ENCODE data around the gene SMIM13.

DNA sequence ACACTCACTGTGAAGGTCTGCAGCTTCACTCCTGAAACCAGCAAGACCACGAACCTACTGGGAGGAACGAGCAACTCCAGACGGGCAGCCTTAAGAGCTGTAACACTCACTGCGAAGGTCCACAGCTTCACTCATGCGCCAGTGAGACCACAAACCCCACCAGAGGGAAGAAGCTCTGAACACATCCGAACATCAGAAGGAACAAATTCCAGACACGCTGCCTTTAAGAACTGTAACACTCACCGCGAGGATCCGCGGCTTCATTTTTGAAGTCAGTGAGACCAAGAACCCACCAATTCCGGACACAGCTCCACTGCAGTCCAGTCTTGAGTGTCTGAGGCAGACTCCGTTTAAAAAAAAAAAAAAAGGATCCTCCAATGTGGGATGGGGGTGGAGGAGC is 78.3 kb downstream of the SMIM13 start:
- TF ChIP-seq, protein P1, sequence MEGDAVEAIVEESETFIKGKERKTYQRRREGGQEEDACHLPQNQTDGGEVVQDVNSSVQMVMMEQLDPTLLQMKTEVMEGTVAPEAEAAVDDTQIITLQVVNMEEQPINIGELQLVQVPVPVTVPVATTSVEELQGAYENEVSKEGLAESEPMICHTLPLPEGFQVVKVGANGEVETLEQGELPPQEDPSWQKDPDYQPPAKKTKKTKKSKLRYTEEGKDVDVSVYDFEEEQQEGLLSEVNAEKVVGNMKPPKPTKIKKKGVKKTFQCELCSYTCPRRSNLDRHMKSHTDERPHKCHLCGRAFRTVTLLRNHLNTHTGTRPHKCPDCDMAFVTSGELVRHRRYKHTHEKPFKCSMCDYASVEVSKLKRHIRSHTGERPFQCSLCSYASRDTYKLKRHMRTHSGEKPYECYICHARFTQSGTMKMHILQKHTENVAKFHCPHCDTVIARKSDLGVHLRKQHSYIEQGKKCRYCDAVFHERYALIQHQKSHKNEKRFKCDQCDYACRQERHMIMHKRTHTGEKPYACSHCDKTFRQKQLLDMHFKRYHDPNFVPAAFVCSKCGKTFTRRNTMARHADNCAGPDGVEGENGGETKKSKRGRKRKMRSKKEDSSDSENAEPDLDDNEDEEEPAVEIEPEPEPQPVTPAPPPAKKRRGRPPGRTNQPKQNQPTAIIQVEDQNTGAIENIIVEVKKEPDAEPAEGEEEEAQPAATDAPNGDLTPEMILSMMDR (optimal IDR thresholded peaks at IDR 0.05 in 1 of 3, IDR thresholded peaks at IDR 0.05 in 1 of 3, conservative IDR thresholded peaks at IDR 0.05 in 1 of 3; ENCODE audit: extremely low read depth in 1 of 3, insufficient read depth in 2 of 3, low read length in 3 of 3), result no peak
- no peak for TF ChIP-seq EZH2 (IDR thresholded peaks at IDR 0.05; ENCODE audit: low read length)

Data from keratinocyte (primary cell).